ENCODE measurements around the gene ATP5ME. TPM values are rescaled to one million over a fixed set of nuclear protein-coding genes. Genes with fewer than 3 reads are reported as not detected.

ATP5ME gene
- total RNA-seq (2014; rRNA removed; shearing (Covaris generic)): 511 and 625 TPM in 2 replicates

GRCh38 chr4:674172-675035 is at the start of gene ATP5ME, which contains the start of gene MYL5:
Gene ATP5ME (minus strand): TSS chr4:674276. CDS start chr4:674247, 29 bp downstream.
Gene MYL5 (plus strand): TSS chr4:674542. CDS start chr4:678027, 3,485 bp downstream.

GRCh38 chr4:705278-706082 is 31.4 kb upstream of the ATP5ME start, which contains the start of gene PCGF3:
Gene PCGF3 (plus strand): TSS chr4:705832. CDS start chr4:733681, 27,849 bp downstream.

GRCh38 chr4:688854-689681 is 15.0 kb upstream of the ATP5ME start, which contains the start of gene SLC49A3:
Gene SLC49A3 (minus strand): TSS chr4:689151. CDS start chr4:689127, 24 bp downstream.

GRCh38 chr4:624705-625590 is 49.1 kb downstream of the ATP5ME start, which contains the start of gene PDE6B:
Gene PDE6B (plus strand): TSS chr4:625573. CDS start chr4:625627, 54 bp downstream.

Other genes starting within 250 kb of the ATP5ME start
- gene ZNF721, start 175.1 kb downstream of the ATP5ME start, total RNA-seq (2014; rRNA removed; shearing (Covaris generic)): 16.2 and 23.8 TPM in 2 replicates
- 42.0 and 42.8 TPM in 2 replicates for gene PIGG, start 175.1 kb downstream of the ATP5ME start, total RNA-seq (2014; rRNA removed; shearing (Covaris generic))
- 0.08 TPM in 1 of 2 replicates, not detected in the other for gene TMEM271, start 98.0 kb downstream of the ATP5ME start, total RNA-seq (2014; rRNA removed; shearing (Covaris generic))
- gene PDE6B, start 48.7 kb downstream of the ATP5ME start, total RNA-seq (2014; rRNA removed; shearing (Covaris generic)): 4.5 and 5.1 TPM in 2 replicates
- 44.9 and 47.0 TPM in 2 replicates for gene MYL5, start 266 bp upstream of the ATP5ME start, total RNA-seq (2014; rRNA removed; shearing (Covaris generic))
- 0.45 and 0.60 TPM in 2 replicates for gene SLC49A3, start 14.9 kb upstream of the ATP5ME start, total RNA-seq (2014; rRNA removed; shearing (Covaris generic))
- gene PCGF3, start 31.6 kb upstream of the ATP5ME start, total RNA-seq (2014; rRNA removed; shearing (Covaris generic)): 48.8 and 49.0 TPM in 2 replicates
- gene CPLX1, start 151.9 kb upstream of the ATP5ME start, total RNA-seq (2014; rRNA removed; shearing (Covaris generic)): 0.05 TPM in 1 of 2 replicates, not detected in the other

All from A375 (cell line).